CD4-positive, alpha-beta memory T cell (primary cell): ENCODE results near the gene SCN8A. TPM values are rescaled to one million over a fixed set of nuclear protein-coding genes. Genes with fewer than 3 reads are reported as not detected.
A peak's percentile ranks its signal among the peaks of the same experiment; 100 is the strongest.

ENCODE experiments used
- CTCF ChIA-PET: fragments of 350-600 bp; sonication (Branson Sonifier 250); formaldehyde crosslinking; loops from one replicate; lab custom pipeline; 2021; ENCODE audit warnings: inconsistent platforms; ENCODE audit not compliant: partially characterized antibody; lab: Charles Lee
- POLR2A ChIA-PET: fragments of 350-600 bp; sonication (Branson Sonifier 250); formaldehyde crosslinking; loops from one replicate; lab custom pipeline; 2021; ENCODE audit not compliant: partially characterized antibody; lab: Charles Lee
- DNase-seq, 5 donors: peaks; one replicate each; pipeline versions ENCODE4 v3.0.0 to v3.0.0-alpha.2; 2020 to 2022; ENCODE audit warnings: mixed read lengths in 1 of 5
- H3K27ac ChIP-seq: one replicate; pipeline ENCODE4 v1.7.0; 2013; ENCODE audit warnings: low read depth, low read length
- H3K27me3 ChIP-seq: 2 replicates; pipeline ENCODE4 v1.7.0; 2013; ENCODE audit warnings: mild to moderate bottlenecking, low read length, moderate library complexity; ENCODE audit not compliant: insufficient read depth
- H3K36me3 ChIP-seq: 2 replicates; pipeline ENCODE4 v1.7.0; 2013; ENCODE audit warnings: mild to moderate bottlenecking, low read length, moderate library complexity; ENCODE audit not compliant: insufficient read depth
- H3K4me1 ChIP-seq: 2 replicates; pipeline ENCODE4 v1.7.0; 2013; ENCODE audit warnings: mild to moderate bottlenecking, low read length, moderate library complexity; ENCODE audit not compliant: insufficient read depth
- H3K4me3 ChIP-seq, 2 donors: one replicate each; pipeline ENCODE4 v1.7.0; 2013; ENCODE audit warnings: low read length in 2 of 2, mild to moderate bottlenecking in 1 of 2
- H3K9me3 ChIP-seq, 2 donors: one replicate each; pipeline ENCODE4 v1.7.0; 2013; ENCODE audit warnings: low read length in 2 of 2, control low read depth in 1 of 2; ENCODE audit not compliant: control insufficient read depth in 1 of 2
- H3K27ac Mint-ChIP-seq, 7 donors: one replicate each; pipeline ENCODE4 v1.8.0; 2020 to 2021; ENCODE audit warnings: mixed read lengths in 7 of 7, mild to moderate bottlenecking in 6 of 7, inconsistent platforms in 3 of 7, moderate library complexity in 3 of 7
- H3K27me3 Mint-ChIP-seq, 2 donors: one replicate each; pipeline ENCODE4 v1.8.0; 2020 to 2021; ENCODE audit warnings: mixed read lengths in 2 of 2
- H3K36me3 Mint-ChIP-seq, 2 donors: one replicate each; pipeline ENCODE4 v1.8.0; 2020 to 2021; ENCODE audit warnings: mixed read lengths in 2 of 2, inconsistent platforms in 1 of 2, mild to moderate bottlenecking in 1 of 2
- H3K4me1 Mint-ChIP-seq, 4 donors: one replicate each; pipeline ENCODE4 v1.8.0; 2020 to 2021; ENCODE audit warnings: mixed read lengths in 4 of 4, mild to moderate bottlenecking in 1 of 4
- H3K4me3 Mint-ChIP-seq, 8 donors: one replicate each; pipeline ENCODE4 v1.8.0; 2020 to 2021; ENCODE audit warnings: mixed read lengths in 8 of 8, mild to moderate bottlenecking in 7 of 8, moderate library complexity in 6 of 8, inconsistent platforms in 3 of 8
- H3K9me3 Mint-ChIP-seq, 8 donors: one replicate each; pipeline ENCODE4 v1.8.0; 2020 to 2021; ENCODE audit warnings: mixed read lengths in 8 of 8, mild to moderate bottlenecking in 5 of 8, inconsistent platforms in 3 of 8, moderate library complexity in 1 of 8
- intact Hi-C: fragments of 100-400 bp; cut with micrococcal nuclease; formaldehyde crosslinking; loops from one replicate; pipeline ENCODE4 v1.15.1; 2023
- polyA plus RNA-seq, 2 donors: library from polyadenylated mRNA; unstranded; fragments of 300-500 nt; fragmentation: Illumina TruSeq; gene quantifications; one replicate each; pipeline ENCODE4 v1.2.3, GENCODE V29; 2021
- total RNA-seq, 2 experiments: library from RNA; stranded (reverse); gene quantifications; one replicate each; pipeline ENCODE4 v1.2.3, GENCODE V29; 2021

SCN8A gene
- total and polyA plus RNA-seq, 4 experiments from 2014 or later = 0.04 to 1.00 (median 0.24) TPM

DNA sequence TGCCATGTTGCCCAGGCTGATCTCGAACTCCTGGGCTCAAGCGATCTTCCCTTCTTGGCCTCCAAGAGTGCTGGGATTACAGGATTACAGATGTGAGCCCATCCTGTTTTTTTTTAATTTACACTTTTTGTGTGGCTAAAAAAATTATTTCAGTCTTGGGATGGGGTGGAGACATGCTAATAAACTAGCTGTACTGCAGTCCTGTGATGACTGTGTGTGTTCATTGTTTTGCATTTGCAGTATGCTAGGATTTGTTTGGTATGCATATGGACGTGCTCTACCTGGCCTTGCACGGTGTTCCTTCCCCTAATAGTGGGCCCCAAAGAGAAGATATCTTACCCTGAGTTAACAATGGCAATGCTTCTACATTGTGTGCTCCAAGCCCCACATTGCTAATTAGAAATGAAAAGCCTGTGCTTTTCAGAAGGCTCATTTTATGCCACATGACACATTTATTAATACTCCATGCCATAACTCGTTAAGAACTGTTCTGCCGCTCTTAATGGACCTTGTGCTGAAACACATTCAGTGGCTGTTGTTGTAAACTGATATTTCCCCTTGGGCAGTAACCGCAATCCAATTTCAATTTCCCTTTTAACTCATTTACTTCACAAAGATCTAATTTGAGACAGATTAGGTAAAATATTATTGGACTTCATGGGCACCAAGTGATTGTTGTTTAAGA lies 86.4 kb downstream of the SCN8A start:
- Mint-ChIP-seq H3K27ac (no peak overlapping the region), H3K4me1 (peaks cover 0 to 3% (median 1%) of the 10 kb centered on the region in 4 donors), H3K36me3 (no peaks in the 10 kb centered on the region), H3K27me3 (peaks cover 6 to 27% of the 10 kb centered on the region in 2 donors), H3K9me3 (no peaks in the 10 kb centered on the region), H3K4me3 (no peak overlapping the region)
- Histone ChIP-seq H3K4me1 (no peaks in the 10 kb centered on the region), H3K36me3 (no peaks in the 10 kb centered on the region), H3K9me3 (no peaks in the 10 kb centered on the region), H3K27ac (no peak overlapping the region), H3K4me3 (no peak overlapping the region), H3K27me3 (no peaks in the 10 kb centered on the region)
- no peak for DNase-seq
- CTCF ChIA-PET = no interaction called here
- intact Hi-C loops = no loop called here
- POLR2A ChIA-PET = no interaction called here

- Mint-ChIP-seq H3K27me3 (peaks cover 6 to 27% of the 10 kb centered on the region in 2 donors), H3K4me1 (peaks cover 0 to 3% (median 1%) of the 10 kb centered on the region in 4 donors), H3K36me3 (no peaks in the 10 kb centered on the region), H3K9me3 (no peaks in the 10 kb centered on the region), H3K4me3 (no peak overlapping the region), H3K27ac (no peak overlapping the region)
- peak in 4 of 5 donors; percentile 9 to 16 (median 11) for DNase-seq
- H3K4me3 ChIP-seq = no peak overlapping the region
- no peak overlapping the region for H3K27ac ChIP-seq
- H3K4me1 ChIP-seq = no peaks in the 10 kb centered on the region
- CTCF ChIA-PET = interaction anchor here (1.2 kb wide), 1 partner anchor 18 kb away, joined by 5 read pairs; no protein-coding TSS in a partner anchor
- no peaks in the 10 kb centered on the region for H3K27me3 ChIP-seq
- H3K36me3 ChIP-seq = no peaks in the 10 kb centered on the region
- POLR2A ChIA-PET = no interaction called here
- no peaks in the 10 kb centered on the region for H3K9me3 ChIP-seq
- intact Hi-C loops = no loop called here
Observed at GRCh38 chr12:51678086-51678724, 87.2 kb downstream of the SCN8A start.

GRCh38 chr12:51682981-51683380 lies 91.9 kb downstream of the SCN8A start:
- no peak for DNase-seq
- H3K4me3 ChIP-seq = no peak overlapping the region
- Mint-ChIP-seq H3K9me3 (no peaks in the 10 kb centered on the region), H3K27me3 (peaks cover 8 to 17% of the 10 kb centered on the region in 2 donors), H3K4me1 (peaks cover 0 to 12% (median 3%) of the 10 kb centered on the region in 4 donors), H3K36me3 (no peaks in the 10 kb centered on the region), H3K4me3 (peak overlapping the region in 1 of 8 donors; percentile 7), H3K27ac (no peak overlapping the region)
- no peaks in the 10 kb centered on the region for H3K27me3 ChIP-seq
- ChIA-PET CTCF (no interaction called here), POLR2A (no interaction called here)
- H3K9me3 ChIP-seq = no peaks in the 10 kb centered on the region
- intact Hi-C loops = no loop called here
- no peaks in the 10 kb centered on the region for H3K36me3 ChIP-seq
- H3K27ac ChIP-seq = no peak overlapping the region
- H3K4me1 ChIP-seq = no peaks in the 10 kb centered on the region

GRCh38 chr12:51683763-51684357 lies 92.8 kb downstream of the SCN8A start:
- Mint-ChIP-seq H3K27me3 (peaks cover 7 to 12% of the 10 kb centered on the region in 2 donors), H3K27ac (no peak overlapping the region), H3K9me3 (no peaks in the 10 kb centered on the region), H3K36me3 (no peaks in the 10 kb centered on the region), H3K4me1 (peaks cover 0 to 12% (median 3%) of the 10 kb centered on the region in 4 donors), H3K4me3 (no peak overlapping the region)
- Histone ChIP-seq H3K36me3 (no peaks in the 10 kb centered on the region), H3K4me1 (no peaks in the 10 kb centered on the region), H3K4me3 (no peak overlapping the region), H3K27me3 (no peaks in the 10 kb centered on the region), H3K27ac (no peak overlapping the region), H3K9me3 (no peaks in the 10 kb centered on the region)
- ChIA-PET CTCF (no interaction called here), POLR2A (no interaction called here)
- intact Hi-C loops = no loop called here
- DNase-seq = no peak

GRCh38 chr12:51686727-51687126 lies 95.7 kb downstream of the SCN8A start:
- Mint-ChIP-seq H3K27ac (no peak overlapping the region), H3K4me3 (no peak overlapping the region), H3K4me1 (peaks cover 0 to 12% (median 3%) of the 10 kb centered on the region in 4 donors), H3K36me3 (no peaks in the 10 kb centered on the region), H3K27me3 (peaks cover 2 to 3% of the 10 kb centered on the region in 2 donors), H3K9me3 (no peaks in the 10 kb centered on the region)
- no peak for DNase-seq
- H3K9me3 ChIP-seq = no peaks in the 10 kb centered on the region
- H3K27ac ChIP-seq = no peak overlapping the region
- no peaks in the 10 kb centered on the region for H3K4me1 ChIP-seq
- no peaks in the 10 kb centered on the region for H3K27me3 ChIP-seq
- no peaks in the 10 kb centered on the region for H3K36me3 ChIP-seq
- ChIA-PET CTCF (no interaction called here), POLR2A (no interaction called here)
- intact Hi-C loops = no loop called here
- no peak overlapping the region for H3K4me3 ChIP-seq

DNA sequence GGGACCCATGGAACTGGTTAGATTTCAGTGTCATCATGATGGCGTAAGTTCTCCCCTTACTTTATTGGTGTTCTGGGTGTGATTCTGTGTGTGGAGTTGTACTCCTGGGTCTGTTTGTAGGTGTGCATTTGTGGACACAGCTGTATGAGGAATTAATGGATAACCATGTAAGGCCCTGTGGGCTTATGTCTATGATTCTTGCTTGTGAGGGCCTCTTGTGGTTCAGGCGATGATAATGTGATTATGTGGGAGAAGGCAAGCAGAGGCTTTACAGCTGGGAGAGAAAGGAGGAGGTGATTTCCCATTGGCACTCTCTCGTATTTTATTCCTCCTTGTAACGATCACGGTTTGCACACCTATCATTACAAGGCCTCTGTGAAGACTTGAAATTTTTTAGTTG lies 96.1 kb downstream of the SCN8A start:
- CTCF ChIA-PET = no interaction called here
- Histone ChIP-seq H3K4me1 (no peaks in the 10 kb centered on the region), H3K27me3 (no peaks in the 10 kb centered on the region), H3K4me3 (no peak overlapping the region), H3K27ac (no peak overlapping the region), H3K9me3 (no peaks in the 10 kb centered on the region), H3K36me3 (no peaks in the 10 kb centered on the region)
- H3K4me1 Mint-ChIP-seq = peaks cover 0 to 12% (median 3%) of the 10 kb centered on the region in 4 donors
- H3K27ac Mint-ChIP-seq = no peak overlapping the region
- intact Hi-C loops = no loop called here
- DNase-seq = no peak
- no peak overlapping the region for H3K4me3 Mint-ChIP-seq
- H3K36me3 Mint-ChIP-seq = no peaks in the 10 kb centered on the region
- POLR2A ChIA-PET = no interaction called here
- H3K27me3 Mint-ChIP-seq = peaks cover under 1 to 2% of the 10 kb centered on the region in 2 donors
- H3K9me3 Mint-ChIP-seq = no peaks in the 10 kb centered on the region

DNA sequence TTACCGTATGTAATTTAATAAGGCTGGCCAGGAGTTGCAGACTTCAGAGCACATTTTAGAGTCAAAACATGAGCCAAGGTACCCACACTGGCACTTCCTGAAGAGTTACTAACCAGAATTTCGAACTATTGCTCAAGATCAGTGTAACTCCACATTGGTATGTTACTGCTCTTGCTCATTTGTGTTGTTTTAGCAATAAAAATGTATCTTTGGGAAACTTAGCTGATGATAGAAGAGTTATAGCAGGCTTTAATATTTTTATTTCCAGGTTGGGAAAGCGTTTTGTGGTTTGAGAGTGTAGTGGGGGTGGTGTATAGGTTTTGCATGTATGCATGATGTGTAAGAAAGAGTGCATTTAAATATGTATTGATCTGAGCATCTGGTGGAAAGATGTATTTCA lies 96.6 kb downstream of the SCN8A start:
- no peaks in the 10 kb centered on the region for H3K9me3 Mint-ChIP-seq
- no peak for DNase-seq
- Histone ChIP-seq H3K4me3 (no peak overlapping the region), H3K27me3 (no peaks in the 10 kb centered on the region), H3K4me1 (no peaks in the 10 kb centered on the region), H3K27ac (no peak overlapping the region), H3K36me3 (no peaks in the 10 kb centered on the region), H3K9me3 (no peaks in the 10 kb centered on the region)
- no peak overlapping the region for H3K4me3 Mint-ChIP-seq
- intact Hi-C loops = no loop called here
- no peak overlapping the region for H3K27ac Mint-ChIP-seq
- H3K36me3 Mint-ChIP-seq = no peaks in the 10 kb centered on the region
- ChIA-PET POLR2A (no interaction called here), CTCF (no interaction called here)
- H3K27me3 Mint-ChIP-seq = peaks cover 0 to 2% of the 10 kb centered on the region in 2 donors
- peaks cover 0 to 12% (median 3%) of the 10 kb centered on the region in 4 donors for H3K4me1 Mint-ChIP-seq
